Loucy (cell line): ENCODE measurements around the gene EED.

ENCODE experiments used
- H2AFZ ChIP-seq: fragments of 200-600 bp; sonication (generic); 2 replicates; pipeline ENCODE4 v1.6.0; 2016; ENCODE audit warnings: antibody characterized with exemption, mild to moderate bottlenecking, low read length, moderate library complexity
- H3F3A ChIP-seq: fragments of 200-600 bp; 2 replicates; pipeline ENCODE4 v1.6.0; 2016; ENCODE audit warnings: antibody characterized with exemption, low read depth, mild to moderate bottlenecking
- H3K27me3 ChIP-seq: fragments of 200-600 bp; sonication (generic); 2 replicates; pipeline ENCODE4 v1.6.1; 2014; ENCODE audit warnings: low read length, mild to moderate bottlenecking; ENCODE audit not compliant: insufficient read depth, poor library complexity, severe bottlenecking
- H3K36me3 ChIP-seq: fragments of 200-600 bp; sonication (generic); 2 replicates; pipeline ENCODE4 v1.6.1; 2016; ENCODE audit warnings: low read length; ENCODE audit not compliant: insufficient read depth
- H3K4me1 ChIP-seq: fragments of 200-600 bp; sonication (generic); 2 replicates; pipeline ENCODE4 v1.5.1; 2014; ENCODE audit warnings: low read length, mild to moderate bottlenecking; ENCODE audit not compliant: insufficient read depth, poor library complexity, severe bottlenecking
- H3K4me2 ChIP-seq: fragments of 200-600 bp; sonication (generic); 2 replicates; pipeline ENCODE4 v1.6.0; 2014; ENCODE audit warnings: antibody characterized with exemption, low read length, low read depth, mild to moderate bottlenecking; ENCODE audit not compliant: poor library complexity, severe bottlenecking
- H3K4me3 ChIP-seq: fragments of 200-600 bp; sonication (generic); 2 replicates; pipeline ENCODE4 v1.5.1; 2014; ENCODE audit warnings: low read length, mild to moderate bottlenecking, mixed read lengths; ENCODE audit not compliant: poor library complexity, severe bottlenecking
- H3K79me2 ChIP-seq: fragments of 200-600 bp; sonication (generic); 2 replicates; pipeline ENCODE4 v1.6.1; 2014; ENCODE audit warnings: low read length; ENCODE audit not compliant: insufficient read depth
- H3K9ac ChIP-seq: fragments of 200-600 bp; sonication (generic); 2 replicates; pipeline ENCODE4 v1.6.0; 2014; ENCODE audit warnings: mild to moderate bottlenecking, low read depth, low read length, moderate library complexity; ENCODE audit not compliant: poor library complexity, severe bottlenecking
- H3K9me2 ChIP-seq: fragments of 200-600 bp; sonication (generic); replicated peaks from 2 replicates; pipeline ENCODE4 v1.6.1; 2016; ENCODE audit warnings: low read depth, low read length, mixed read lengths
- H3K9me3 ChIP-seq: fragments of 200-600 bp; sonication (generic); 2 replicates; pipeline ENCODE4 v1.6.1; 2014; ENCODE audit warnings: mild to moderate bottlenecking, antibody characterized with exemption, low read length, low read depth; ENCODE audit not compliant: insufficient read depth
- H4K20me1 ChIP-seq: fragments of 200-600 bp; sonication (generic); 2 replicates; pipeline ENCODE4 v1.6.0; 2014; ENCODE audit warnings: antibody characterized with exemption, low read length, mild to moderate bottlenecking; ENCODE audit not compliant: insufficient read depth, poor library complexity, severe bottlenecking
- EZH2phosphoT487 ChIP-seq: fragments of 200-600 bp; IDR thresholded peaks from 2 replicates; pipeline ENCODE4 v1.6.1; 2018; ENCODE audit warnings: antibody characterized with exemption, mild to moderate bottlenecking, moderate library complexity, borderline replicate concordance
- TF ChIP-seq, protein P1 (sequence below): fragments of 200-600 bp; sonication (generic); conservative IDR thresholded peaks from 2 replicates; pipeline ENCODE4 v1.5.1; 2014; ENCODE audit warnings: mild to moderate bottlenecking, antibody characterized with exemption, low read length

Gene EED

DNA sequence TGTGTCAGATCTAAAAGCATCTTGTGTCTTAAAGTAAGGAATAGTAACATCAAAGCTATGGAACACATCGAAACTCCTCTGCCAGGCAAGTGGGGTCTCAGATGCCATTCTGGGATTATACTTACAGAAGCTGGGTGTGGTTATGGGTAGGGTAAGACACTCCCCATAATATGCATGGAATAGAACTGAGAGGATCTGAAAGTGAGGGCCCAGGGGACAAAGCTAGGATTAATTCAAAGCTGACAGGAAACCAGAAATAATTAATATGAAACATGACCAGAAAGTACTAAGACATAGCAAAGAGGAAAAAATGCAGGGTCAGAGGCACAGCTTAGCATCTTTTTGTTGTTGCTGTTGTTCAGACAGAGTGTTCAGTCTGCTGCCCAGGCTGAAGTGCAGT, 40.2 kb upstream of the EED start:
- Histone ChIP-seq H3F3A (no peaks in the 10 kb centered on the region), H3K4me3 (no peak overlapping the region), H3K36me3 (no peaks in the 10 kb centered on the region), H4K20me1 (no peaks in the 10 kb centered on the region), H3K9me3 (no peaks in the 10 kb centered on the region), H3K27me3 (no peaks in the 10 kb centered on the region), H3K4me1 (peaks cover 12% of the 10 kb centered on the region), H3K79me2 (no peaks in the 10 kb centered on the region), H2AFZ (no peak overlapping the region), H3K4me2 (no peak overlapping the region), H3K9ac (no peak overlapping the region), H3K9me2 (no peaks in the 10 kb centered on the region)
- no peak for TF ChIP-seq EZH2phosphoT487
- TF ChIP-seq, protein P1, sequence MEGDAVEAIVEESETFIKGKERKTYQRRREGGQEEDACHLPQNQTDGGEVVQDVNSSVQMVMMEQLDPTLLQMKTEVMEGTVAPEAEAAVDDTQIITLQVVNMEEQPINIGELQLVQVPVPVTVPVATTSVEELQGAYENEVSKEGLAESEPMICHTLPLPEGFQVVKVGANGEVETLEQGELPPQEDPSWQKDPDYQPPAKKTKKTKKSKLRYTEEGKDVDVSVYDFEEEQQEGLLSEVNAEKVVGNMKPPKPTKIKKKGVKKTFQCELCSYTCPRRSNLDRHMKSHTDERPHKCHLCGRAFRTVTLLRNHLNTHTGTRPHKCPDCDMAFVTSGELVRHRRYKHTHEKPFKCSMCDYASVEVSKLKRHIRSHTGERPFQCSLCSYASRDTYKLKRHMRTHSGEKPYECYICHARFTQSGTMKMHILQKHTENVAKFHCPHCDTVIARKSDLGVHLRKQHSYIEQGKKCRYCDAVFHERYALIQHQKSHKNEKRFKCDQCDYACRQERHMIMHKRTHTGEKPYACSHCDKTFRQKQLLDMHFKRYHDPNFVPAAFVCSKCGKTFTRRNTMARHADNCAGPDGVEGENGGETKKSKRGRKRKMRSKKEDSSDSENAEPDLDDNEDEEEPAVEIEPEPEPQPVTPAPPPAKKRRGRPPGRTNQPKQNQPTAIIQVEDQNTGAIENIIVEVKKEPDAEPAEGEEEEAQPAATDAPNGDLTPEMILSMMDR, result no peak

- Histone ChIP-seq H3K4me3 (no peak overlapping the region), H3K36me3 (no peaks in the 10 kb centered on the region), H2AFZ (no peak overlapping the region), H3K27me3 (no peaks in the 10 kb centered on the region), H3K9ac (no peak overlapping the region), H3F3A (no peaks in the 10 kb centered on the region), H3K4me1 (peaks cover 12% of the 10 kb centered on the region), H3K9me2 (no peaks in the 10 kb centered on the region), H3K79me2 (no peaks in the 10 kb centered on the region), H3K9me3 (no peaks in the 10 kb centered on the region), H3K4me2 (no peak overlapping the region), H4K20me1 (no peaks in the 10 kb centered on the region)
- TF ChIP-seq EZH2phosphoT487, result no peak
- TF ChIP-seq, protein P1, result peak; percentile 25
These were observed 38.9 kb upstream of the EED start for GRCh38 chr11:86205421-86206336.

DNA sequence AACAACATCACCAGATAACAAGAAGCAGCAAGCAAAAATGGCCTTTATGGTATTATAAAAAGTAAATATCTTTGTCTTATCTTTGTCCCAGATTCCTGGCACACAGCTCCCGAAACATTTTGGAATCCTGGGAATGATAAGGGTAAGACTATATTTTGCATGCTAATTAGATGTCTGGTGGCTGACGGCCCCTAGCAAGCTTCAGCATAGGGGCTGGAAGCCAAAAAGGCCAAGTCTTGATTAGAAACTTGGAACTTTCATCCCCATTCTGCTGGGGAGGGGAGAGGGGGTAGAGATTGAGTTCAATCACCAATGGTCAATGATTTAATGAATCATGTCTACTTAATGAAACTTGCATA, 38.2 kb upstream of the EED start:
- no peaks in the 10 kb centered on the region for H3K9me2 ChIP-seq
- H3K79me2 ChIP-seq, result no peaks in the 10 kb centered on the region
- H4K20me1 ChIP-seq, result no peaks in the 10 kb centered on the region
- H3K9me3 ChIP-seq, result no peaks in the 10 kb centered on the region
- H3K36me3 ChIP-seq, result no peaks in the 10 kb centered on the region
- TF ChIP-seq, protein P1, result no peak
- TF ChIP-seq EZH2phosphoT487, result no peak
- no peak overlapping the region for H3K9ac ChIP-seq
- no peaks in the 10 kb centered on the region for H3F3A ChIP-seq
- H3K4me2 ChIP-seq, result no peak overlapping the region
- H2AFZ ChIP-seq, result no peak overlapping the region
- H3K4me1 ChIP-seq, result peaks cover 12% of the 10 kb centered on the region
- H3K27me3 ChIP-seq, result no peaks in the 10 kb centered on the region
- H3K4me3 ChIP-seq, result no peak overlapping the region
